ENCODE data around the gene EXOG.

EXOG gene

GRCh38 chr3:38496131-38496910 is at the start of gene EXOG:
Gene EXOG, plus strand, starts transcription at chr3:38496340. Its CDS starts 28 bp downstream, at chr3:38496368.
- DNase-seq, result peak; percentile 44 to 97 (median 90)

GRCh38 chr3:38446812-38447211 is 49.3 kb upstream of the EXOG start:
- DNase-seq, result no peak

GRCh38 chr3:38450853-38451252 is 45.3 kb upstream of the EXOG start:
- no peak for DNase-seq

- peak in 55 of 56 donors; percentile 20 to 92 (median 76) for DNase-seq
Measured at GRCh38 chr3:38453075-38453912, 42.8 kb upstream of the EXOG start, which contains the start of gene ACVR2B. Gene ACVR2B, plus strand, starts transcription at chr3:38453890. Its CDS starts 433 bp downstream, at chr3:38454323.

GRCh38 chr3:38453913-38454177 is 42.3 kb upstream of the EXOG start:
- DNase-seq, result peak in 2 of 56 donors; percentile 44 to 58

GRCh38 chr3:38454178-38454883 is 41.8 kb upstream of the EXOG start:
- peak in 13 of 56 donors; percentile 23 to 73 (median 50) for DNase-seq

GRCh38 chr3:38454884-38455638 is 41.1 kb upstream of the EXOG start:
- peak in 45 of 56 donors; percentile 10 to 75 (median 54) for DNase-seq

- DNase-seq, result peak in 5 of 56 donors; percentile 26 to 48 (median 43)
Measured at GRCh38 chr3:38455639-38456430, 40.3 kb upstream of the EXOG start.

GRCh38 chr3:38457111-38458003 is 38.8 kb upstream of the EXOG start:
- DNase-seq, result no peak

- peak in 9 of 56 donors; percentile 5 to 48 (median 24) for DNase-seq
Measured at GRCh38 chr3:38458796-38459498, 37.2 kb upstream of the EXOG start.

GRCh38 chr3:38459499-38460048 is 36.6 kb upstream of the EXOG start:
- DNase-seq, result no peak

- no peak for DNase-seq
Measured at GRCh38 chr3:38460377-38461270, 35.5 kb upstream of the EXOG start.

- DNase-seq, result no peak
Measured at GRCh38 chr3:38465588-38466154, 30.5 kb upstream of the EXOG start.

- DNase-seq, result no peak
Measured at GRCh38 chr3:38468765-38469164, 27.4 kb upstream of the EXOG start.

GRCh38 chr3:38469852-38470251 is 26.3 kb upstream of the EXOG start:
- DNase-seq, result no peak

GRCh38 chr3:38471260-38471857 is 24.8 kb upstream of the EXOG start:
- no peak for DNase-seq

All from amygdala (tissue), 56 donors.